GM21717 (cell line): ENCODE results near the gene SPARCL1.

Experiments used
- ATAC-seq: cut with Tn5 transposase; IDR thresholded peaks from one replicate; pipeline ENCODE4 v1.9.1; 2021; ENCODE audit warnings: mild to moderate bottlenecking, moderate library complexity; ENCODE audit not compliant: unreplicated experiment

Gene SPARCL1

DNA sequence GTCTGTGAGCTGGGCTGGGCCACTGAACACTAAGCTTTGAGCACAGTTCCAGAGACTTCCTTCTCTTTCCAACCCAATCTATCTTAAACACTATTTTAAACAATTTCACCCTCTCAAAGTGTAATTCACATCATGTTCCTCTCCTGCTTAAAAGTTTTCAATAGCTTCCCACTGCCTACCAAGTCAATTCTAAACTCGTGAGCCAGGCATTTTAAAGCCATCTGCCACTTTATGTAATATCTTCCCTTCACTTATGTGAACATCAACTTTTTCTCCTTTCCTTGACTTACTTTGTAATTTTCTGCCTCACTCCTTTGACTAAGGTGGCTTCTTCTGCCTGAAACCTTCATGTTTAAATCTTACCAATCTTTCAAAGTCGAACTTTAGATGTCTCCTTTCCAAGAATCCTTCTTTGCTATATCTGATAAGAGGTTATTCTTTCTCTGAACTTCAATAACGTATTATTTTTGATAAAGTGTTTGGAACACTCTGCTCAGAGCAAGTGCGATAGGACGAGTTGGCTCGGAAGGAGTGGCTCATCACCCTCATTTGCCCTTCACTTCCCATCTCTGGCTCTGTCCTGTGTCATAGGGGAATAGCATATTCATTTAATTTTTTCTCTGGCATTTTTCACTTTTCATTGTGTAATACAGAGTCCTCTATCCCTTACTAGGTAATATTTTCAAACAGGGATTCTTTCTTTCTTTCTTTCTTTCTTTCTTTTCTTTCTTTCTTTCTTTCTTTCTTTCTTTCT is 13.0 kb upstream of the SPARCL1 start:
- no peak for ATAC-seq

DNA sequence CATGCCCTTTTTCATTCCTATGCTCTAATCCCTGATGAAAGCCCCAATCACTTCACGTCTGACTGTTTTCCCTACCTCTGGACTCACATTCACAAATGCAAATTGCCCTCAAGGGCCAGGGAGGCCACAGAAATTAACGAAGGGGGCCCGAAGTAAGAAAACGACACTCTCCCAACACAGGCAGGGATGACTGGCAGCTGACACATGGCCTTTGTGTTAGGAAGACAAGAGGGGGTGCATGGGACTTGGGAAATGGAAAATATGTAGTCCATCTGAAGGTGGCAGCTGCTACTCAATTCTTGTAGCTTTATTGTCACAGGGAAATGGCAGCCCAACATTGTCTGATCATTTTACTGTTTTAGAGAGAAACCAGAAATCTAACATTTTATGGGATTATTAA is 12.3 kb upstream of the SPARCL1 start:
- no peak for ATAC-seq

DNA sequence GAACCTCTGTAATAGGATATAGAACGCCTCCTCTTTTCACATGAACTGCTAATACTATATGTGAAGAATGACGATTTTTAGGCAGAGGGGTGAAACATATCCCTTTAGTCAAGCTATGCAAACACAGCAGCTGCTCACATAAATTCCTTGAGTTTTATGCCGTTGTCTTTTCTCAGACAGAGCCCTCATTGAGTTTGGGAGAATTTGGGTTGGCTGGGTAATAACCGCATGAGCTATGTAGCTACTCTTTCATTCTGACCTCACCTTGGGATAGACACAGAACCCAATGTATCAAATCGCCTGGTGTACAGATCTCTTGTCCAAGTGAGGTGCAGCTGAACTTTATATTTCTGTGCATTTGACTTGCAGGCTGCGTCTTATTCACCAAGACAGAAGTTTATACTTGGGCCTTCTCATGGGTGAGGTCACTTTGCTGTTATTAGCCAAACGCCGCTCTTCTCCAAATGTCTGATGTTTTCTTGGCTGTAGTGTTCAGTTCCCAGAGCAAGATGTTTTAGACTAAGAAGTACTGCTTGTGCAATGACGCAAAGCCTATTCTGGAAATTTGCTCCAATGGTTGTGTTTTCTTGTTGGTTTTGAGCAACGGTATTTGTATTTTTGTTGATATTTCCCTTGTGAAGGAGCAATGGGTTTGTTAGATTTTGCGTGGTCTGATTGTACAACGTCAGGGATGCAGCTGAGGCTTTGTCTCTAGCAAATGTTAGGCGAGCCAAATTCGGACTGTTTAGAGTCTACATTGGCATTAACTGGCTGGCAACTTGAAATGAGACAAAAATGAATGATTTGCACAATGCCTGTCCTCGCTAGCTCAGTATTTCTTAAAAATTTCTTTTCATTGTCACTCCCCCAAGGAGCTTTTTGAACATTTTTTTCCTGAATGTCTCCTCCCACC is 11.2 kb upstream of the SPARCL1 start:
- no peak for ATAC-seq

DNA sequence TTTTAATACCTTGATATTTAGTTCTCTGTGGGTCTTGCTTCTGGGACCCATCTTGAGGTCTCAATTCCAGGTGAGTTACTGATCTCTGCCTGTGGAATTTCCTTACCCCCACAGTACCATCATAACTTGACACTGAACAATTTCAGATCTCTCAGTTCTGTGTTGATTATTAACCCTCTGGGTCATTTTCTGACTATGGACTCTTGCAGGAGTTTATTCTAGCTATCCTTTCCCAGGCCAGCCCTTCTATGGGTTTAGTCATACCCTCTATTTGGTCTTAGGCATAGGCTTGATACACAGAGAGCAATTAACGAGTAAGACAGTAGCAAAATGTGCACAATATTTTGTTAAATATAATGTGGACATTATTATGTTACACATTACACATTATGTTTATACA is 3.7 kb upstream of the SPARCL1 start:
- no peak for ATAC-seq

DNA sequence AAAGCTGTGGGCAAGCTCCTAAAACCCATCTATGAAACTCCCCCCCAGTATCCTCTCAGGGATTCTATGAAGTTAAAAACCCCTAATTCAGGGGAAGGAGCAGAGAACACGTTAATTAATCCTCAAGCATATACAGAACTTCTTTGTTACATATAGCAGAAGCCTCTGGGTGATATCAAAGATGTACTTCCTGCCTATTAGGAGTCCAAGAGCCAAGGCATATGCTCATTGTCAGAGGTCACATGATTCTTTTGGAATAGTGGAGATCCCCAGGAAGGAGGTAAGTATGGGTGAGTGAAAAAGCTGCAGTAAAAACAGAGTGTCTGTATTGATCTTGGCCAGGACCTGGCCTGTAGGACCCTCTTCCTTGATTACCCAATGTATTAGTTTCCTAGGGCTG is 2.9 kb upstream of the SPARCL1 start:
- ATAC-seq: no peak

DNA sequence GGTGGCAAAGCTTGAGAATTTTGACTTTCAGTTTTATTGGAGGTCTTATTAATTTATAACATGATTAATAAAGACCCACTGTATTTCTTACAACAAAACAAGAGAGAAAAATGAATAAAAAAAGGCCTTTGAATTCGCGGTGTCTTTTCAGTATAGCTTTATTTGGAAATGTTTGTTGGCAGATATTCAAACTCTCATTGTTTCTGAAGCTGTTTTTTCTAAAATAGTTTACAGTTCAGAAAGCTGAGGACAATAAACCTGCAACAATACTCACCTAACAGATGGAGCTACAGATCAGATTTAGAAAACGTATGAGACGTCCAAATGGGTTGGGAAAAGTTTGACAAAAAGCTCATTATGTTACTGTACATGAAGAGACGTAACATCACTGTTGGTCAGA is 2.4 kb upstream of the SPARCL1 start:
- no peak for ATAC-seq

DNA sequence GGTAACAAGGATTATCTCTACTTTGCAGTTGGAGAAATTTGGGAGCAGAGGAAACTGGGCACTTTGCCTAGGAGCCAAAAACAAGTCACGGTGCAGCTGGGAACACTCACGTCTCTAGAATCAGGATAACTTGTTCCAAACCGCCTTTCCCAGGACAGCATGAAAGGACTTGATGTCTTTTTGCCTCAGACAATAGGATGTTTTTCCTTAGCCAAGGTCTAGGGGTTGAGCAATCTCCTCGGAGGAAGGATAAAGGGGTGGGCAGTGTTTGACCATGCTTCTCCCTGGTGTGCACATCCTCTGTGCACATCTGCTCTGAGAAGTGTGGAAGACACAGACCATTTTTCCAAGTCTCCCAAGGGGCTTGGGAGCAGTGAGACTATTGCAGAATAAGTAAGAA is 1.7 kb upstream of the SPARCL1 start:
- no peak for ATAC-seq

DNA sequence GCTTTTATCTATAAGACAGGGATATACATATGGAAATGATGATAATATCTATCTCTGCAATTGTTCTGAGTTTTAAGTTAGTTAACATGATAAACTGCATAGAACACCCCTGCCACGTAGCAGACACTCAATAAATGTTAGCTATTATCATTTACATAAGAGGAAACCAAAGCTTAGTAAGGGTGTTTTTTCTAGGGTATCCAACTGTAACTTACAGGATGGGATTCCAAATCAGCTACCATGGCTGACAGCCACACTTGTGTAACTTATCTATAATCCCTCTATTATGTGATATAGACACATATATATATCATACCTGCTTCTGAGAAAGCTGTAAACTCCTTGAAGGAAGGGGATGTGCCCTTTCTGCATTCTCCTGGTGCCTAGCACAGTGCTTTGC is 1.1 kb upstream of the SPARCL1 start:
- no peak for ATAC-seq

DNA sequence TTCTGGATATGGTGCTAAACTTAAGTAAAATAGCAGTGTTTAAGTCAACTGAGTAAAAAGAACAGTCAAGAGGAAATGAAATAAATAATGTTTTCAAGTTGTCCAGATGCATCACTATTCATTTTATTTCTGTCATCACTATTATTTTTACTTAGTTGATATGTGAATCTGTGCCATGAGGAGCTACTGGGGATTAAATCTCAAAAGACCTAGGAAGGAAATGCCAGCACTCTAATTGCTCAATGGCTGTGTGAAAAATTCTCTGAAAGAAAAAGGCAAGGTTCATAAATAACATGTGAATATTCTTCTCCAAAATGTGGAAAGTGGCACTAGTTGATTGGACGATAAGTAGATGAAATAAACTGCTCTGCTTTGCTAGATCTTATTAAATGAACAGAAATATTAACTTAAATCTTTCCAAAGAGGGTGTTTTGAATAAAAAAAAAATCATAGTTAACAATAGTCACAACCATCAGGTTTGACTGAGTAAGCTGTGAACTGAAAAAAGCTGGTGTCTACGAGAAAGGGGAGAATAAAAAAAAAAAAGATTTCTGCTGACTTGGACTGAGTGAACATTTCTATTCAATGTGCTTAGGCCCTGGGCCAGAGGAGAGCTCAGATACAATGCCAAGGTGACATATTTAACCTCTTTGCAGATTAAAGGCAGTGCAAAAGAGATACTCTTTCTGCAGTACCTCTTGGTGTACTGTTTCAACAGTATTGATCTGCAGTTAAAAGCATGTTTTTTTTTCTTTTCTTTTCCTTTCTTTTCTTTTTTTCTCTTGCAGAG is 1.6 kb downstream of the SPARCL1 start:
- no peak for ATAC-seq

DNA sequence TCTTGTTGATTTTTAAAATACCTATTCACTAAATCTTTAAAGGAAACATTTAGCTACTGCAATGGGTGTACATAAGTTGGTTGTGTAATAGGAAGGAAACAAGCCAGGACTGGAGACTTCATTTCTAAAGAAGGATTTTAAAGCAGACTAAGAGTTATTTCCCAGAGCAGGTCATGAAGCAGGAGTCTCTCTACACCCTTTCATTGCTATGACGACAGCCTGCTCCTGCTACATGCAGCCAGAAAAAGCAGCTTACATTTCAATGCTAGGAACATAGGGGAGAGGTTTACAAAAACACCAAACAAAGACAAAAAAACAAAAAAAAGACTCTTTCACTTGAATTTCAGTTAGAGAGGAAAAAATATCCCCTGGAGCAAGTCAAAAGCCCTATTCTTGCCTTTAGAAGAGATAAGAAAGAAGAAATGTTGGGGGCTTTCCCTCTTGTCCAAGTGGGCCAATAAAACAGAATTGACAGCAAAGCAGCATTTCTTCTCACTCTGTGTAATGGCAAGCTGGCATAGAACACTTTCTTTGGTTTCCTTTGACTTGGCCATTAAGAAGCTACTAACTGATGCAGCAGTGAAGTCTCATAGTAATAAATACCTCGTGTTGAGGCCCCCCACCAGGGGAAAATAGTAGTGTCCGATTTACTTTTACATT is 3.4 kb downstream of the SPARCL1 start:
- ATAC-seq: no peak

DNA sequence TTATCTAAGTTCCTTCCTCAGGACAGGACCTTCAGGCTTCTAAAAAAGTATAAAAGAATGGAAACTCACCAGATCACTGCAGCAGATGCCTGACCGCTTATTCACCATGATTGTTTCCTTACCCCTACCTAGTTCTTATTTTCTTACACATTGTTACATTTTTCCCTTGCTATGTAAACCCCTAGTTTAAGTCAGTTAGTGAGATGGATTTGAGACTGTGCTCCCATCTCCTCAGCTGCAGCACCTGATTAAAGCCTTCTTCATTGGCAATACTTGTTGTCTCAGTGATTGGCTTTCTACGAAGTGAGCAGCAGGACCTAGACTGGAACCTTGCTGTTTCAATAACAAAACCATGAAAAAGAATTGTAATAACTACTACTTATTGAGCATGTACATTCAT is 4.7 kb downstream of the SPARCL1 start:
- no peak for ATAC-seq

DNA sequence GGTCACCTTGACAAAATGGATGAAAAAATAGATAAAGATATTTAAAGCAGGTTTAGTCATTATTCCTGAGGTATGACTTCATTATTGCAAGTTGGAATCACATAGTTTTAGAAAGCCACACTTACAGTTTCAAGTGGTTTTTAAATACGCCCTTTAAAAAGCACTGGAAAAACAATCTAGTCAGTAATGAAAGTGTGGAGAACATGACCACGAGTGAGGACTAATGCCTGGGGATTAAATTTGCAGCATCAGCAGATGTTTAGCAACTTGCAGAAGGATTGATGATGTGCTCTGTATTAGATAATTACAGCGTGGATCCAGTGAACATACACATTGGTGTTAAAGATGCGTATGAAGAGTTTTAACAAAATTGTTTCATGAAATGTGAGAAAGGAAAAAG is 5.9 kb downstream of the SPARCL1 start:
- no peak for ATAC-seq

DNA sequence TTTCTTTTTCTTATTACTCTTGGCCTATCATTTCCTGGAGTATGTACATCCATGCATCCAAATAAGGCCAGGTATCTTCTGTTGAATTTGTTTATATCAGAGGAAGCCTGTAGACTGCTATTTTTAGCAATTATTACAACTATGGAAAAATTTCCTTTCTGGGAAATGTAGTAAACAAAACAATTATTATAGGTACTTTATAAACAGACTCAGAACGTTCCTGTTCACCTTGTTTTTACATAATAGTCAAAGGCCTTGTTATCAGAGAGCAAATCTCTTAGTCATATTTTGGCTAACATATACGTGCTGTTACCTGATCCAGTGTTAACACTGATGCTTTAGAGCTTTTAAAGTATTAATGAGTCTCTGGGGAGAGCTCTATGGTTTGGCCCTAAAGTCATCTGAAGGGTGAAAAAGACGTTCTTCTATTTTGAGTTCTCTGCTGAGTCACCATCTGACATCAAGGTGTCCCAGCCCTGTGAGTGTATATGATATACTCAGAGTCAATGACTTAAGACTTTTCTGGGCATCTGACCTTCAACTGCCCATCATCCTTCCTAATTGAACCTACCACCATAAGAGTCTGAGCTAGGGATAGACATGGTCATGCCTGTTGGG is 7.3 kb downstream of the SPARCL1 start:
- no peak for ATAC-seq

DNA sequence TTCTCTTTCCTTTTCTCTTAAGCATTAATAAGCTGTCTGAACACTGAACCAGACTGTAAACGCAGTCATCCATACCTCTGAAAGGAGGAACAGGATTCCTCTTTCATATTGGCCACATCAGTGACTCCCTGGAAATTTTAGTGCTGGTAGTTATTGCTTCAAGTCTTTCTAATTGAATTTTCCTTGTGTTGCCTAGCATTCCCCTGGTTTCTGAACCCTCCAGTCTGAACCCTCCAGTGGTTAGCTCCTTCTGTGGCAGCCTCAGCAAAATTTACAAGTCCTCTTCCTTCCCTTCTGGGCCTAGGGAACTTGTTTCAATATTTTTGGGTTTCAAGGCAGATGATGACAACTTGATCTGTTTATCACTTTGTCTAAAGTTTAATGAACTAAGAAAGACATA is 7.9 kb downstream of the SPARCL1 start:
- no peak for ATAC-seq

DNA sequence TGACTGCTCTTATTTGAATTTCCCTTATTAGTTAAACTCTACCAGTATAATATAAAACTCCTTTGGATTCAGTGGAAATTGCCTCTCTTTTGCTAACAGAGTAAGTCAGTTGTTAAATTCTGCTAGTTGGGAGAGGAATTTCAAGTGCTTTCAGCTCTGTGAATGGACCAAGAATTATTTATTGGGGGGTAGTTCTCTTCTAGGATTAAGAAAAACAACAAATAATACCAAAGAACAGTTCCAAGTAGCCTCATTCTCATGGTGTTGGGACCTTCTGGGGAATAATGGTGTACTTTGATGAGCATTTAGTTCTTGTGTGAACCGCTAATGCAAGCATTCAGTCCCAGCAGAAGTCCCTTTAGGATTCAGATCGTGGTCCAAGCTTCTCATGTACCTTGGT is 11.6 kb downstream of the SPARCL1 start:
- no peak for ATAC-seq

DNA sequence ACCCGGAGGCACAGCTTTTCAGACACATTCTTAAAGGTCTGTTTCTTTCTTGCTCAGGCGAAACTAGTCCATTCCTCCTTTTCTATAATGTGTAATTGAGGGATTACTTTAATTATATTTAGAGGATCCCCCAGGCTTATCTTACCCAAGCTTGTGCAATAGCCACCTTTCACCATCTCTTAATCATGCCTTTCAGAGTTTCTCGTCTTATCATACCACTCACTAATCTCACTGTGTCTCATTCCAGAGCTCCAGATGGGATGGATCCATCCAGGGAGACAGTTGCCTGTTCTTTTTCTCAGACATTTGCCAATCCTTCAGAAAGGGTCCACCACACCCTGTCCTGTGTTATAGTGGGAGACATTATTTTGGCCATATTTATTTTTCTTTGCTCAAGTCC is 12.5 kb downstream of the SPARCL1 start:
- ATAC-seq: no peak

DNA sequence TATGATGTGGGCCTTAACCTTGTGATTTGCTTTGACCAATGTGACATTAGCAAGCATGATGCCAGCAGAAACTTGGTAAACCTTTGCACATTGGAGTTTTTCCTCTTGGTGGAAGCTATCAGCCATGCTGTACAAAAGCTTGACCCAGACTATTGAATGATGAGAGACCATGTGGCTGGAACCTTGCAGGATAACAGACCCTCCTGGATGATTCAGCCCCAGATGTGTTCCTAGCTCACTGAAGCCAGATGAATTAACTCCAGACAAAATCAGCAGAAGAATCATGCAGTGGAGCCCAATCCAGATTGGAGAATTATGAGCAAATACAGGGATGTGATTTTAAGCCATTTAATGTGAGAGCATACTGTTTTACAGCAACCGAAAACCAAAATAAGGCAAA is 16.8 kb downstream of the SPARCL1 start:
- ATAC-seq: no peak

DNA sequence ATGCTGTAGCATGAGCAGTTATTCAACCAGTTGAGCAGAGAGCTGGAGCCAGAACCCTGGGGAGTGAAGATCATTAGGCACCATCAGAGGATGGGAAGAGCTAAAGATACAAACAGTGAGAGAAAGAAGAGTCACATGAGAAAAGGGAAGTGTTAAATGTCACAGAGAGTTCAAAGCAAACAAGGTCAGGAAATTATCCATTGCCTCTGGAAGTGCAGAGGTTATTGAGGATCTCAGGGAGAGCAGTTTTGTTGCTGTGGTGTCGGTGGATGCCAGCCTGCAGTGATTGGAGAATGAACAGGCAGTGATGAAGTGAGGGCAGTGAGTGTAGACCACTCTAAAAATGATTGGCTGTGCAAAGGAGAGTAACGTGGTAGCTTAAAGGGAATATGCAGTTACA is 17.7 kb downstream of the SPARCL1 start:
- no peak for ATAC-seq

DNA sequence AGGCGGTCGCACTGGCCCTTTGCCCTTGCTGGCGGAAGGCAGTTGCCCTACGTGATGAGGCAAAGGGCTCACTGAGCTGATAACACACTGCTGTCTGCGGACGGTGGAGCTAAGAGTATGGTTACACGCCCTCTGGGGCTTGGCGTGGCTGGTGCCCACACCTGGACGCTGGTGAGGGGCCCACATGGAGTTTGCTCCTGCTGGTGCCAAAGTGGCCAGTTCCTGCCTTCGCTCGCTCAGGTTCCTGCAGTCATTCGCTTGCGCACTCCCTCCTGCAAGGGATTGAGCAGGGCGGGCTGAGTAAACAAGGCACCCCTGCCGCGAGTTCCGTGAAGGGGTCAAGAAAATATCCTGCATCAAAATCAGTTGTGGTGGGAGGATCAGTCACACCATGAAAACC is 18.4 kb downstream of the SPARCL1 start:
- no peak for ATAC-seq

DNA sequence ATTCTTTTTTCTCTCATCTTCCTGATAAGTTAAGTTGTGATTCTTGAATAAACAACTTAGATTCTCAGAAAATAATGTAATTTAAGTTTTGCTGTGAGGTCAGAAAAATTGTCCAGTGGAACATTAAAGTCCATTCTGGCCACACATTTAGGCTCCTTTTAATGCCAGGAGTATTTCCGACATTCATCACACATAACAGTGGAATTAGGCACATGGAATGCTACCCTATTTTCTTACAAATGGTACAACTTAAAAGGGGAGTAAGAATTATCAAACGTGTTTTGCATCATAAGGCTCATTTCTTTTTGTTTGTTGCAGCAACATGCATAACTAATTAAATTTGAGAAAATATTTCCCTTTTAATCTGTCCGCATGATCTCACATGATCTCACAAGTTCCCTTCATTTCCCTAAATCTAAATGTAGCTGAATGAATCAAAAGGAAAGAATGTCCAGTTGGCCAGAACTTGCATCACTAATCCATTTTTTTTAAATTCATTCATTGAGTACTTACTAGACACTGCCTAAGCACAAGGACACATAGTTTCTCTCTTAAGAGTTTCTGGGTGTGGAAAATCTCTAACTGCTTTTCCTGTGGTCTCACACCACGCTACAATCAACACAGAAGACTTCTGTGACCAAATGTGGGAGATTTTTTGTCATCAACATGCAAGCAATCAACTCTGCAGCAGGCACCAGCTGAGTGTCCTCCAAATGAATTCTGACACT is 22.0 kb downstream of the SPARCL1 start:
- no peak for ATAC-seq
